ENCODE data around the gene STON1. TPM values are rescaled to one million over a fixed set of nuclear protein-coding genes. Genes with fewer than 3 reads are reported as not detected.
"Not testable (repeated sequence)": the region's sequence is repeated elsewhere in the genome, so short reads cannot be mapped to it uniquely, and the experiment has no call there.

The STON1 gene
- total RNA-seq, 4 donors from 2014 or later = 4.1 to 9.7 (median 8.1) TPM

- H3K4me3 ChIP-seq (ENCODE audit: low read depth, poor library complexity, severe bottlenecking) = no peak overlapping the region
- 67 to 81% methylated on average over 10 of the region's 10 CpGs for WGBS, 2 donors
- TF ChIP-seq, protein P1, sequence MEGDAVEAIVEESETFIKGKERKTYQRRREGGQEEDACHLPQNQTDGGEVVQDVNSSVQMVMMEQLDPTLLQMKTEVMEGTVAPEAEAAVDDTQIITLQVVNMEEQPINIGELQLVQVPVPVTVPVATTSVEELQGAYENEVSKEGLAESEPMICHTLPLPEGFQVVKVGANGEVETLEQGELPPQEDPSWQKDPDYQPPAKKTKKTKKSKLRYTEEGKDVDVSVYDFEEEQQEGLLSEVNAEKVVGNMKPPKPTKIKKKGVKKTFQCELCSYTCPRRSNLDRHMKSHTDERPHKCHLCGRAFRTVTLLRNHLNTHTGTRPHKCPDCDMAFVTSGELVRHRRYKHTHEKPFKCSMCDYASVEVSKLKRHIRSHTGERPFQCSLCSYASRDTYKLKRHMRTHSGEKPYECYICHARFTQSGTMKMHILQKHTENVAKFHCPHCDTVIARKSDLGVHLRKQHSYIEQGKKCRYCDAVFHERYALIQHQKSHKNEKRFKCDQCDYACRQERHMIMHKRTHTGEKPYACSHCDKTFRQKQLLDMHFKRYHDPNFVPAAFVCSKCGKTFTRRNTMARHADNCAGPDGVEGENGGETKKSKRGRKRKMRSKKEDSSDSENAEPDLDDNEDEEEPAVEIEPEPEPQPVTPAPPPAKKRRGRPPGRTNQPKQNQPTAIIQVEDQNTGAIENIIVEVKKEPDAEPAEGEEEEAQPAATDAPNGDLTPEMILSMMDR (IDR thresholded peaks at IDR 0.05) = no peak
- no peak for TF ChIP-seq POLR2A (IDR thresholded peaks at IDR 0.05)
- DNase-seq (ENCODE audit: low spot score in 2 of 2) = no peak
- intact Hi-C loops (cut with DNase I; ENCODE audit: low total_unique reads) = no loop called here
Measured at GRCh38 chr2:48607307-48608014, 77.5 kb downstream of the STON1 start.

DNA sequence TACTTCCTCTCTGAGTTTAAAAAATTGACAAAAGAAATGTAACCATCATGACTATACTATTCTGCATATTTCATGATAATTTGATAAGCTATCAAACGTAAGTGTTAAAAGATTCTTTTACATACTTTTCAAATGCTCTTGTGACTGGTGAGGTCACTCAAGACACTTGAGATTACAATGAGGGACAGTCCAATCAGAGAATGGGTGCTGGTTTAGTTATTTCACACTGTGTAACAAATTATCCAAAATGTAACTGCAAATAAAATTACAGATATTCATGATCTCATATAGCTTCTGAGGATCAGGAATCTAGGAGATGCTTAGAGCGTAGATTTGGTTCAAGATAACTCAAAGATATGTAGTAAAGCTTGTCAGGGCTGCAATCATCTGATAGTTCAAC, 83.3 kb downstream of the STON1 start:
- TF ChIP-seq, protein P1 (IDR thresholded peaks at IDR 0.05) = no peak
- no peak for TF ChIP-seq POLR2A (IDR thresholded peaks at IDR 0.05)

GRCh38 chr2:48614581-48614980, 84.6 kb downstream of the STON1 start:
- 94 to 99% methylated on average over 18 to 22 of the region's 35 CpGs for WGBS, 2 donors
- H3K4me3 ChIP-seq (ENCODE audit: low read depth, poor library complexity, severe bottlenecking); intact Hi-C loops (cut with DNase I; ENCODE audit: low total_unique reads); DNase-seq (ENCODE audit: low spot score in 2 of 2): not testable (repeated sequence)

More for the DNA sequence above, 83.3 kb downstream of the STON1 start:
- WGBS, 2 donors = 84 to 86% methylated on average over 2 of the region's 2 CpGs
- H3K4me3 ChIP-seq (ENCODE audit: low read depth, poor library complexity, severe bottlenecking) = no peak overlapping the region
- DNase-seq (ENCODE audit: low spot score in 2 of 2) = no peak
- intact Hi-C loops (cut with DNase I; ENCODE audit: low total_unique reads) = no loop called here

DNA sequence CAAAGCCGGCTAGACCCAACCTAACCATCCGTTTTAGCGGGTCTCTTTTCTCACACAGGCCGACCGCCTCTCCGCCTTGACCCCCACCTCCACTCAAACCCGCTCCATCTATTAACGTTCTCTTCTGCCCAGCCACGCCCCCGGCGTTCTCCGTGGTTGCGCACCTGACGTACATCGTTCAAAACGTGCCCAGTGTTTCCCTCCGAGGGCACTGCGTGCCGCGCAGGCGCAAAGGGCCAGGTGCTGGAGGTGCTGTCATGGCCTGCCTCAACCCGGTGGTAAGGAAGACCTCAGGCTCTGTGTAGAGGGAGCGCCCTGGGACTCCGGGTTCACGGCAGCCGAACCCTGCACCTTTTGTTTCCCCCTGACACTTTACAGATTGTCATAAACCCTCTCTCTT, 87.7 kb downstream of the STON1 start, which contains the start of gene GTF2A1L:
Gene GTF2A1L, plus strand, starts transcription at position 239 of the 400 bp plus-strand sequence. Its CDS starts 19 bp downstream, at position 258.
- intact Hi-C loops (cut with DNase I; ENCODE audit: low total_unique reads) = no loop called here
- H3K4me3 ChIP-seq (ENCODE audit: low read depth, poor library complexity, severe bottlenecking) = no peak within 1 kb of the TSS
- no peak for TF ChIP-seq POLR2A (IDR thresholded peaks at IDR 0.05)
- TF ChIP-seq, protein P1 (IDR thresholded peaks at IDR 0.05) = no peak
- 84 to 93% methylated on average over 26 of the region's 26 CpGs for WGBS, 2 donors
- DNase-seq (ENCODE audit: low spot score in 2 of 2) = no peak

GRCh38 chr2:48619526-48619925, 89.6 kb downstream of the STON1 start:
- DNase-seq (ENCODE audit: low spot score in 2 of 2) = no peak
- WGBS, 2 donors = 72% methylated on average over 2 of the region's 2 CpGs
- no peak for TF ChIP-seq POLR2A (IDR thresholded peaks at IDR 0.05)
- TF ChIP-seq, protein P1 (IDR thresholded peaks at IDR 0.05) = no peak
- H3K4me3 ChIP-seq (ENCODE audit: low read depth, poor library complexity, severe bottlenecking) = no peak overlapping the region
- intact Hi-C loops (cut with DNase I; ENCODE audit: low total_unique reads) = no loop called here

DNA sequence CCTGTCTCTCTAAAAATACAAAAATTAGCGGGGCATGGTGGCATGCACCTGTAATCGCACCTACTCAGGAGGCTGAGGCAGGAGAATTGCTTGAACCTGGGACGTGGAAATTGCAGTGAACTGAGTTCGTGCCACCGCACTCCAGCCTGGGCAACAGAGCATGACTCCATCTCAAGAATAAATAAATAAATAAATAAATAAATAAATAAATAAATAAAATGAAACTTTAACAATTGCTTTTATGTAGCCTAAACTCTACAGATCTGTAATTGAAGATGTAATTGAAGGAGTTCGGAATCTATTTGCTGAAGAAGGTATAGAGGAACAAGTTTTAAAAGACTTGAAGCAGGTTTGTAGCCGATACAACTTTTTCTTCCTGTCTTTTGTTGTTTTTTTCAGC, 90.7 kb downstream of the STON1 start:
- H3K4me3 ChIP-seq (ENCODE audit: low read depth, poor library complexity, severe bottlenecking) = no peak overlapping the region
- DNase-seq (ENCODE audit: low spot score in 2 of 2) = no peak
- WGBS, 2 donors = 96 to 98% methylated on average over 7 of the region's 7 CpGs
- intact Hi-C loops (cut with DNase I; ENCODE audit: low total_unique reads) = no loop called here
- TF ChIP-seq POLR2A (IDR thresholded peaks at IDR 0.05) = no peak
- TF ChIP-seq, protein P1 (IDR thresholded peaks at IDR 0.05) = no peak

DNA sequence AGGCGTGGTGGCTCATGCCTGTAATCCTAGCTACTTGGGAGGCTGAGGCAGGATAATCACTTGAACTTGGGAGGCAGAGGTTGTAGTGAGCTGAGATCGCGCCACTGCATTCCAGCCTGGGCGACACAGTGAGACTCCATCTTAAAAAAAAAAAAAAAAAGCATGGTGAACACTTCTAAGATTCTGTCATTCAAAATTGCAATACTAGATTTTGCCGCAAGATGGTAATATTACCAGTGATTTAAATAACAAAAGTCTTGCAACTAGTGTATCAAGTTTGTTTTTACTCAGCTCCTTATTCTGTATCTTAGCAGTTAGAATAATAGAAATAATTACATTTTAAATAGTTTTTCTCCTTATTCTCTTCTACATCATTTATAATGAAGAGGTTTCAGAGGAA, 92.7 kb downstream of the STON1 start:
- H3K4me3 ChIP-seq (ENCODE audit: low read depth, poor library complexity, severe bottlenecking); intact Hi-C loops (cut with DNase I; ENCODE audit: low total_unique reads): not testable (repeated sequence)

More for the DNA sequence above, 92.7 kb downstream of the STON1 start:
- not testable (repeated sequence) for DNase-seq (ENCODE audit: low spot score in 2 of 2)
- WGBS, 2 donors = 91 to 96% methylated on average over 5 of the region's 5 CpGs
